HCT116 (cell line): Measurements from ENCODE around the gene ZNF121. TPM values are rescaled to one million over a fixed set of nuclear protein-coding genes. Genes with fewer than 3 reads are reported as not detected.

Experiments used
- ATAC-seq: fragments of 200-7000 bp; cut with Tn5 transposase; 2 replicates; pipeline ENCODE4 v1.9.1; 2020; ENCODE audit warnings: mild to moderate bottlenecking, moderate library complexity
- BruUV-seq: library from RNA; stranded (reverse); fragments of 400-500 nt; replicated peaks from 2 replicates; lab custom pipeline; 2021; lab: Mats Ljungman, UMichigan
- CTCF ChIA-PET: fragments of 300-600 bp; sonication (Branson Sonifier 250); formaldehyde crosslinking; loops from one replicate; lab custom pipeline; 2021; ENCODE audit warnings: antibody characterized with exemption; lab: Charles Lee
- POLR2A ChIA-PET: fragments of 300-600, 350-600 bp; sonication (Branson Sonifier 250); formaldehyde crosslinking; loops from one replicate; lab custom pipeline; 2021; ENCODE audit warnings: antibody characterized with exemption; lab: Charles Lee
- RAD21 ChIA-PET, 2 experiments: fragments of 300-600 bp; sonication (Branson Sonifier 250); formaldehyde crosslinking; loops; one replicate each; lab custom pipeline; 2023; ENCODE audit warnings: low total read pairs in 2 of 2; ENCODE audit not compliant: uncharacterized antibody in 2 of 2, unreplicated experiment in 2 of 2, low non-redundant PET in 1 of 2; lab: Charles Lee
- DNase-seq: peaks from one replicate; pipeline ENCODE4 v3.0.0-alpha.2; 2010; ENCODE audit warnings: low read depth, low spot score
- H2AFZ ChIP-seq: fragments of 200-600 bp; shearing (Covaris generic), sonication (generic); 2 replicates; pipeline ENCODE4 v1.6.1; 2017; ENCODE audit warnings: low read depth, mixed run types, mixed read lengths, antibody characterized with exemption, low read length; ENCODE audit not compliant: poor library complexity, severe bottlenecking
- H3K27ac ChIP-seq: 2 replicates; pipeline ENCODE4 v1.5.1; 2012; ENCODE audit warnings: low read depth, low read length
- H3K27me3 ChIP-seq: fragments of 200-600 bp; sonication (generic); 2 replicates; pipeline ENCODE4 v1.6.1; 2016; ENCODE audit warnings: mixed run types, low read length, mixed read lengths; ENCODE audit not compliant: insufficient read depth
- H3K36me3 ChIP-seq, 2 experiments: fragments of 200-500 bp in 1 of 2; fragments of 200-600 bp in 1 of 2; sonication (Bioruptor generic) in 1 of 2; sonication (generic) in 1 of 2; 2 replicates each; pipeline versions ENCODE4 v1.5.1 to v1.6.1; 2014 to 2016; ENCODE audit warnings: low read length in 2 of 2, inconsistent platforms in 1 of 2, mixed read lengths in 1 of 2, mixed run types in 1 of 2; ENCODE audit not compliant: insufficient read depth in 2 of 2, control insufficient read depth in 1 of 2
- H3K4me1 ChIP-seq, 2 experiments: fragments of 200-600 bp in 1 of 2; sonication (generic) in 1 of 2; 2 replicates each; pipeline versions ENCODE4 v1.5.1 to v1.6.1; 2012 to 2017; ENCODE audit warnings: low read length in 2 of 2, inconsistent platforms in 1 of 2, mild to moderate bottlenecking in 1 of 2, mixed read lengths in 1 of 2, mixed run types in 1 of 2, moderate library complexity in 1 of 2; ENCODE audit not compliant: insufficient read depth in 2 of 2, control insufficient read depth in 1 of 2
- H3K4me2 ChIP-seq: fragments of 200-600 bp; sonication (generic); 2 replicates; pipeline ENCODE4 v1.6.1; 2017; ENCODE audit warnings: mixed run types, low read length, mixed read lengths
- H3K4me3 ChIP-seq, 2 experiments: fragments of 200-600 bp in 1 of 2; sonication (generic) in 1 of 2; replicated peaks in 1 of 2; 2 replicates each; pipeline ENCODE4 v1.5.1; 2011 to 2016; ENCODE audit warnings: low read length in 2 of 2, control low read depth in 1 of 2, low read depth in 1 of 2, mild to moderate bottlenecking in 1 of 2, mixed read lengths in 1 of 2, mixed run types in 1 of 2
- H3K79me2 ChIP-seq: fragments of 200-600 bp; sonication (generic); 2 replicates; pipeline ENCODE4 v1.6.1; 2017; ENCODE audit warnings: mild to moderate bottlenecking, mixed run types, low read length, moderate library complexity, mixed read lengths; ENCODE audit not compliant: insufficient read depth
- H3K9ac ChIP-seq: fragments of 200-600 bp; sonication (generic); 2 replicates; pipeline ENCODE4 v1.6.1; 2016; ENCODE audit warnings: low read length, mixed read lengths
- H3K9me2 ChIP-seq: fragments of 200-600 bp; sonication (generic), shearing (Covaris generic); 2 replicates; pipeline ENCODE4 v1.6.1; 2017; ENCODE audit warnings: mixed run types, mild to moderate bottlenecking, moderate library complexity; ENCODE audit not compliant: insufficient read depth
- H3K9me3 ChIP-seq, 2 experiments: fragments of 200-500 bp in 1 of 2; fragments of 200-600 bp in 1 of 2; sonication (Bioruptor generic) in 1 of 2; sonication (generic) in 1 of 2; 2 replicates each; pipeline ENCODE4 v1.6.1; 2014 to 2017; ENCODE audit warnings: low read length in 2 of 2, mixed read lengths in 2 of 2, inconsistent platforms in 1 of 2, low read depth in 1 of 2, mild to moderate bottlenecking in 1 of 2, mixed run types in 1 of 2, moderate library complexity in 1 of 2; ENCODE audit not compliant: control insufficient read depth in 1 of 2, insufficient read depth in 1 of 2
- H4K20me1 ChIP-seq: fragments of 200-600 bp; sonication (generic), shearing (Covaris generic); 2 replicates; pipeline ENCODE4 v1.6.1; 2017; ENCODE audit warnings: mixed run types, mild to moderate bottlenecking, moderate library complexity; ENCODE audit not compliant: insufficient read depth
- CBX3 ChIP-seq: IDR thresholded peaks from 2 replicates; pipeline ENCODE4 v1.6.1; 2012; ENCODE audit warnings: low read depth
- EZH2phosphoT487 ChIP-seq: fragments of 200-600 bp; IDR thresholded peaks from 2 replicates; pipeline ENCODE4 v1.6.1; 2018; ENCODE audit warnings: antibody characterized with exemption, borderline replicate concordance
- POLR2A ChIP-seq: IDR thresholded peaks from 2 replicates; pipeline ENCODE4 v1.7.0; 2011; ENCODE audit warnings: borderline replicate concordance; ENCODE audit not compliant: insufficient read depth, insufficient read length; ENCODE audit errors: extremely low read depth
- POLR2AphosphoS5 ChIP-seq: IDR thresholded peaks from 2 replicates; pipeline ENCODE4 v1.6.1; 2011; ENCODE audit warnings: mild to moderate bottlenecking, low read depth, low read length, moderate library complexity
- RAD21 ChIP-seq: IDR thresholded peaks from 2 replicates; pipeline ENCODE4 v1.6.1; 2012; ENCODE audit warnings: low read depth, mild to moderate bottlenecking
- TCF7L2 ChIP-seq: IDR thresholded peaks from 2 replicates; pipeline ENCODE4 v1.7.0; 2011; ENCODE audit warnings: borderline replicate concordance, inconsistent platforms; ENCODE audit not compliant: insufficient read depth, insufficient read length; ENCODE audit errors: extremely low read depth
- YY1 ChIP-seq: IDR thresholded peaks from 2 replicates; pipeline ENCODE4 v1.6.1; 2011; ENCODE audit warnings: low read length, low read depth, moderate library complexity, mild to moderate bottlenecking; ENCODE audit not compliant: insufficient replicate concordance; ENCODE audit errors: extremely low read depth
- intact Hi-C: fragments of 100-400 bp; cut with micrococcal nuclease; formaldehyde crosslinking; loops from 2 replicates; pipeline ENCODE4 v1.10.0; 2022
- total RNA-seq: library from RNA; stranded (reverse); gene quantifications from one replicate; pipeline ENCODE4 v1.2.1, GENCODE V29; 2021; ENCODE audit not compliant: unreplicated experiment
- TF ChIP-seq, protein P1 (sequence below): IDR thresholded peaks from 2 replicates; pipeline ENCODE4 v1.6.1; 2012
- TF ChIP-seq, protein P2 (sequence below): IDR thresholded peaks from 2 replicates; pipeline ENCODE4 v1.6.1; 2012
- TF ChIP-seq, protein P3 (sequence below): IDR thresholded peaks from 2 replicates; pipeline ENCODE4 v1.6.1; 2011; ENCODE audit warnings: mild to moderate bottlenecking, low read length, moderate library complexity; ENCODE audit not compliant: insufficient replicate concordance; ENCODE audit errors: extremely low read depth
- TF ChIP-seq, protein P4 (sequence below), 3 experiments: fragments of 200-600 bp in 1 of 3; sonication (generic) in 1 of 3; IDR thresholded peaks in 2 of 3; conservative IDR thresholded peaks in 1 of 3; 2 replicates each; pipeline ENCODE4 v1.5.1; 2012 to 2017; ENCODE audit warnings: low read depth in 2 of 3, low read length in 2 of 3, antibody characterized with exemption in 1 of 3, borderline replicate concordance in 1 of 3, control low read depth in 1 of 3, mild to moderate bottlenecking in 1 of 3, mixed read lengths in 1 of 3, mixed run types in 1 of 3, moderate library complexity in 1 of 3; ENCODE audit not compliant: insufficient read depth in 1 of 3

Gene ZNF121
- total RNA-seq, 1 experiment from 2014 or later = 80.9 TPM

DNA sequence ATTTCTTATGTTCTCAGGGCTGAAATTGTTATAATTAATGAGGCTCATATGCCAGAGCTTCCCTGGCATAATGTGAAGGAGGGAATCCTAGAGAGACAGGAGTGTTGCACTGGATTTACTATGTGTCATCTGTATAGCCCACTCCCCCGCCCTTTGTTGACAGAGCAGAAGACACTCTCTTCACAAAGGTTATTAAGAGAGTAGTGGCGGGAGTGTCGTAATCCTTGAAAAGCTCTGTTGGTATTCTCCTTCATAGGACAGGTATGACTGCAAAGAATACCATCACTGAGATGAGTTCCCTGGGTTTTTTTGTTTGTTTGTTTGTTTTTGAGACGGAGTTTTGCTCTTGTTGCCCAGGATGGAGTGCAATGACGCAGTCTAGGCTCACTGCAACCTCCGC, 14.0 kb downstream of the ZNF121 start:
- Histone ChIP-seq H3K9me3 (peaks cover 69 to 82% of the 10 kb centered on the region in 2 experiments; a peak in 3 of 4 replicates), H3K36me3 (peaks cover 35 to 86% of the 10 kb centered on the region in 2 experiments), H3K4me3 (no peak overlapping the region), H3K9me2 (no peaks in the 10 kb centered on the region), H3K4me1 (no peaks in the 10 kb centered on the region), H2AFZ (no peak overlapping the region), H3K27me3 (no peaks in the 10 kb centered on the region), H3K9ac (no peak overlapping the region), H3K27ac (no peak overlapping the region), H3K79me2 (peaks cover 99% of the 10 kb centered on the region), H4K20me1 (peaks cover 12% of the 10 kb centered on the region; the same call in 1 of the 2 replicates), H3K4me2 (no peak overlapping the region)
- POLR2A ChIA-PET = no interaction called here
- RAD21 ChIA-PET = no interaction called here
- CTCF ChIA-PET = no interaction called here
- BruUV-seq = no TSS peak
- ATAC-seq (no peak), DNase-seq (no peak)
- intact Hi-C loops = no loop called here
- TF ChIP-seq EZH2phosphoT487 (no peak), CBX3 (no peak), TCF7L2 (no peak), RAD21 (no peak)
- TF ChIP-seq, protein P1, sequence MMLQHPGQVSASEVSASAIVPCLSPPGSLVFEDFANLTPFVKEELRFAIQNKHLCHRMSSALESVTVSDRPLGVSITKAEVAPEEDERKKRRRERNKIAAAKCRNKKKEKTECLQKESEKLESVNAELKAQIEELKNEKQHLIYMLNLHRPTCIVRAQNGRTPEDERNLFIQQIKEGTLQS = no peak
- TF ChIP-seq, protein P2, sequence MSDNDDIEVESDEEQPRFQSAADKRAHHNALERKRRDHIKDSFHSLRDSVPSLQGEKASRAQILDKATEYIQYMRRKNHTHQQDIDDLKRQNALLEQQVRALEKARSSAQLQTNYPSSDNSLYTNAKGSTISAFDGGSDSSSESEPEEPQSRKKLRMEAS = no peak

DNA sequence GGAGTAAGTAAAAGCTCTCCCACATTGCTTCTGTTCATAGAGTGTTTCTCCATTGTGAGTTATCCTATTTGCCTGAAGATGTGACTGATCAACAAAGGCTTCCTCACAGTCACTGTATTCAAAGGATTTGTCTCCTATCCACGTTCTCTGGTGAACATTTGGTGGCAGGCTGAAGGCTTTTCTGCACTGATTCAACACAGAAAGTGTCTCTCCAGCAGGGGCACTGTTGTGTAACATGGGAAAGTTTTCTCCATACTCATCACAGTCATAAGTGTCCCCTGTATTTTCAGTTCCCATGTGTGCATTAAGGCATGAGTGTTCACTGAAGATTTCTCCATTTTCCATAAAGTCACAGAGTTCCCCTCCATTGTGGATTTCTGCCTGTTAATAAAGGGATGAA, 17.6 kb downstream of the ZNF121 start:
- Histone ChIP-seq H3K9me2 (no peaks in the 10 kb centered on the region), H3K4me2 (no peak overlapping the region), H3K27me3 (no peaks in the 10 kb centered on the region), H3K9me3 (peaks cover 78 to 79% of the 10 kb centered on the region in 2 experiments; a peak in 3 of 4 replicates), H3K27ac (no peak overlapping the region), H3K4me1 (no peaks in the 10 kb centered on the region), H3K79me2 (peaks cover 98% of the 10 kb centered on the region), H3K4me3 (no peak overlapping the region), H4K20me1 (peaks cover 4% of the 10 kb centered on the region; the same call in 1 of the 2 replicates), H3K36me3 (peaks cover 55 to 94% of the 10 kb centered on the region in 2 experiments), H3K9ac (no peak overlapping the region), H2AFZ (no peak overlapping the region)
- ChIA-PET RAD21 (no interaction called here), CTCF (no interaction called here), POLR2A (no interaction called here)
- no TSS peak for BruUV-seq
- no peak for DNase-seq
- no peak for ATAC-seq
- intact Hi-C loops = no loop called here
- TF ChIP-seq RAD21 = no peak
- no peak for TF ChIP-seq YY1
- TF ChIP-seq, protein P3, sequence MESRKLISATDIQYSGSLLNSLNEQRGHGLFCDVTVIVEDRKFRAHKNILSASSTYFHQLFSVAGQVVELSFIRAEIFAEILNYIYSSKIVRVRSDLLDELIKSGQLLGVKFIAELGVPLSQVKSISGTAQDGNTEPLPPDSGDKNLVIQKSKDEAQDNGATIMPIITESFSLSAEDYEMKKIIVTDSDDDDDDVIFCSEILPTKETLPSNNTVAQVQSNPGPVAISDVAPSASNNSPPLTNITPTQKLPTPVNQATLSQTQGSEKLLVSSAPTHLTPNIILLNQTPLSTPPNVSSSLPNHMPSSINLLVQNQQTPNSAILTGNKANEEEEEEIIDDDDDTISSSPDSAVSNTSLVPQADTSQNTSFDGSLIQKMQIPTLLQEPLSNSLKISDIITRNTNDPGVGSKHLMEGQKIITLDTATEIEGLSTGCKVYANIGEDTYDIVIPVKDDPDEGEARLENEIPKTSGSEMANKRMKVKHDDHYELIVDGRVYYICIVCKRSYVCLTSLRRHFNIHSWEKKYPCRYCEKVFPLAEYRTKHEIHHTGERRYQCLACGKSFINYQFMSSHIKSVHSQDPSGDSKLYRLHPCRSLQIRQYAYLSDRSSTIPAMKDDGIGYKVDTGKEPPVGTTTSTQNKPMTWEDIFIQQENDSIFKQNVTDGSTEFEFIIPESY = no peak
- TF ChIP-seq, protein P1 = no peak
- no peak for TF ChIP-seq POLR2A
- TF ChIP-seq POLR2AphosphoS5 = no peak
- TF ChIP-seq, protein P4, sequence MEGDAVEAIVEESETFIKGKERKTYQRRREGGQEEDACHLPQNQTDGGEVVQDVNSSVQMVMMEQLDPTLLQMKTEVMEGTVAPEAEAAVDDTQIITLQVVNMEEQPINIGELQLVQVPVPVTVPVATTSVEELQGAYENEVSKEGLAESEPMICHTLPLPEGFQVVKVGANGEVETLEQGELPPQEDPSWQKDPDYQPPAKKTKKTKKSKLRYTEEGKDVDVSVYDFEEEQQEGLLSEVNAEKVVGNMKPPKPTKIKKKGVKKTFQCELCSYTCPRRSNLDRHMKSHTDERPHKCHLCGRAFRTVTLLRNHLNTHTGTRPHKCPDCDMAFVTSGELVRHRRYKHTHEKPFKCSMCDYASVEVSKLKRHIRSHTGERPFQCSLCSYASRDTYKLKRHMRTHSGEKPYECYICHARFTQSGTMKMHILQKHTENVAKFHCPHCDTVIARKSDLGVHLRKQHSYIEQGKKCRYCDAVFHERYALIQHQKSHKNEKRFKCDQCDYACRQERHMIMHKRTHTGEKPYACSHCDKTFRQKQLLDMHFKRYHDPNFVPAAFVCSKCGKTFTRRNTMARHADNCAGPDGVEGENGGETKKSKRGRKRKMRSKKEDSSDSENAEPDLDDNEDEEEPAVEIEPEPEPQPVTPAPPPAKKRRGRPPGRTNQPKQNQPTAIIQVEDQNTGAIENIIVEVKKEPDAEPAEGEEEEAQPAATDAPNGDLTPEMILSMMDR (IDR thresholded peaks at IDR 0.05 in 2 of 3, conservative IDR thresholded peaks at IDR 0.05 in 1 of 3; ENCODE audit: borderline replicate concordance in 1 of 3, insufficient read depth in 1 of 3, low read depth in 2 of 3, low read length in 2 of 3) = peak in 2 of 3 experiments; percentile 24 to 39; a peak in 3 of 6 replicates
